Epithelial cell of prostate (primary cell): ENCODE data around the gene KIF6.
"Not testable (repeated sequence)": the region's sequence is repeated elsewhere in the genome, so short reads cannot be mapped to it uniquely, and the experiment has no call there.

Source experiments
- DNase-seq: peaks from one replicate; pipeline ENCODE4 v3.0.0-alpha.2; 2011; ENCODE audit warnings: low read depth, low spot score
- H3K27ac ChIP-seq: fragments of 450-650 bp; 2 replicates; pipeline ENCODE4 v1.5.1; 2017; ENCODE audit warnings: mild to moderate bottlenecking

KIF6 gene

DNA sequence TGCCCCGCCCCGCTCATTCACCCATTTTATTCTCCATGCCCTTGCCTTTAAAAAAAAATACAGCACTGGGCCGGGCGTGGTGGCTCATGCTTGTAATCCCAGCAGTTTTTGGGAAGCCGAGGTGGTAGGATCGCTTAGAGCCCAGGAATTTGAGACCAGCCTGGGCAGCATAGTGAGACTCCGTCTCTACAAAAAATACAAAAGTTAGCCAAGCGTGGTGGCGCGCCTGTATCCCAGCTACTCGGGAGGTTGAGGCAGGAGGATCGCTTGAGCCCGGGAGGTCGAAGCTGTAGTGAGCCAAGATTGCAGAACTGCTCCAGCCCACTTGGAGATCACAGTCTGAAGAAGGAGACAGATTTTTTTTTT lies 407 bp upstream of the KIF6 start:
- no peak overlapping the region for H3K27ac ChIP-seq
- DNase-seq: no peak

- DNase-seq, H3K27ac ChIP-seq: not testable (repeated sequence)
These were observed 1.9 kb downstream of the KIF6 start for GRCh38 chr6:39723350-39723749.

- no peak for DNase-seq
- no peak overlapping the region for H3K27ac ChIP-seq
These were observed 10.4 kb downstream of the KIF6 start for GRCh38 chr6:39714802-39715201.

- no peak for DNase-seq
- no peak overlapping the region for H3K27ac ChIP-seq
These were observed 17.1 kb downstream of the KIF6 start for GRCh38 chr6:39707962-39708683.

GRCh38 chr6:39706819-39707335 lies 18.3 kb downstream of the KIF6 start:
- no peak overlapping the region for H3K27ac ChIP-seq
- DNase-seq: no peak

GRCh38 chr6:39702265-39702664 lies 22.9 kb downstream of the KIF6 start:
- DNase-seq: no peak
- H3K27ac ChIP-seq: no peak overlapping the region

GRCh38 chr6:39700362-39700761 lies 24.8 kb downstream of the KIF6 start:
- no peak for DNase-seq
- no peak overlapping the region for H3K27ac ChIP-seq

- no peak overlapping the region for H3K27ac ChIP-seq
- DNase-seq: no peak
These were observed 26.4 kb downstream of the KIF6 start for GRCh38 chr6:39698789-39699188.

DNA sequence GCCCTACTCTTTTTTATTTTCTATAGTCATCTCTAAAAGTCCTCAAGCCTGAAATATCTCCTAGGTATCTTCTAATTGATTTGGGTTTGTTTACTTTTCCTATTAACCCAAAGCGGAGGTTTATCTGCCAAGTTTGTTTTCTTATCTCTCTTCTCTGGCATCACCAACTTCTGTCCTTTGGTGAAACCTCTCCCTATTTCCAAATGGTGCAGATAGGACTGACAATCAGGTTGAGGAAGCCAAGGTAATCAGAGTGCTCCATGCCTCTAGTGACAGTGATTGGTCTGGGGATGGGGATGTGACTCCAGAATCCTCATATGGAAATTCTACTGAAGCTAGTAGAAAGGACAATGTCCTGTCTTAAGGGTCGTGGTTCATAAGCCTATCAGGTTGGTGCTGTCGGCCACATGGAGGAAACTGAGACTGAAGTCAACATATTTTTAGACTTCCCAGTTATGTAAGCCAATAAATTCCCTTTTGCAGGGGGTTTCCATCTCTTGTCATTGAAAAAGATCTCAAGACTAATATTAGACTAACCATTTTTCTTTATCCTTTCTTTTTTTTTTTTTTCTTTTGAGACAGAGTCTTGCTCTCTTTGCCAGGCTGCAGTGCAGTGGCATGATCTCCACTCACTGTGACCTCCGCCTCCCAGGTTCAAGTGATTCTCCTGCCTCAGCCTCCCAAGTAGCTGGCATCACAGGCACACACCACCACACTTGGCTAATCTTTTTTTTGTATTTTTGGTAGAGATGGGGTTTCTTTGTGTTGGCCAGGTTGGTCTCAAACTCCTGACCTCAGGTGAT lies 28.0 kb downstream of the KIF6 start:
- DNase-seq: no peak
- H3K27ac ChIP-seq: no peak overlapping the region

DNA sequence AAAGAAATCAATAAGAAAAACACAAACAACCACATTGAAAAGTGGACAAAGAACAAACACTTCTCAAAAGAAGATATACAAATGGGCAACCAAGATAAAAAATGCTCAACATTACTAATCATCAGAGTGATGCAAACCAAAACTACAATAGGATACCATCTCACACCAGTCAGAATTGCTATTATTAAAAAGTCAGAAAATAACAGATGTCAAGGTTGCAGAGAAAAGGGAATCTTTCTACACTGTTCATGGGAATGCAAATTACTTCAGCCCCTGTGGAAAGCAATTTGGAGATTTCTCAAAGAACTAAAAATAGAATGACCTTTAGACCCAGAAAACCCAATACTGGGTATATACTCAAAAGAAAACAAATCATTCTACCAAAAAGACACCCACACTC lies 29.8 kb downstream of the KIF6 start:
- no peak for DNase-seq
- H3K27ac ChIP-seq: no peak overlapping the region

GRCh38 chr6:39693206-39693605 lies 32.0 kb downstream of the KIF6 start:
- DNase-seq: no peak
- H3K27ac ChIP-seq: no peak overlapping the region

DNA sequence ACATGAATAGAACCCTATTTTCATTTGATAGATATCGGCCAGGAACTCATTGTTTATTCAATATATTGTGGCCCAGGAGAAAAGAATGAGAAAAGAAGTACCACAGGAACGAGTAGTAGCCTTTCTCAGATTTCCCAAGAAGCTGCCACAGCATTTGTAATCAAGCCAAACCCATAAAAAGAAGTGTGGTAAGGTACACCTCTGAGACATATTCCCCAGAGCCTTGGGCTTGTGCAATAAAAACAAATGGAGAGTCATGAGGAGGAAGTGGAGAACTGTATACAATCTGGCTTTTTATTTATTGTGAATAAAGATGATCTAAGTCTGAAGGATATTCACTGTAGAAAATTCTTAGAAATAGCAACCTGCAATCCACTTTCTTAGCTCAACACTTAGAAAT lies 36.7 kb downstream of the KIF6 start:
- peak; percentile 55 for DNase-seq
- H3K27ac ChIP-seq: no peak overlapping the region

GRCh38 chr6:39686976-39687375 lies 38.2 kb downstream of the KIF6 start:
- DNase-seq: no peak
- no peak overlapping the region for H3K27ac ChIP-seq

DNA sequence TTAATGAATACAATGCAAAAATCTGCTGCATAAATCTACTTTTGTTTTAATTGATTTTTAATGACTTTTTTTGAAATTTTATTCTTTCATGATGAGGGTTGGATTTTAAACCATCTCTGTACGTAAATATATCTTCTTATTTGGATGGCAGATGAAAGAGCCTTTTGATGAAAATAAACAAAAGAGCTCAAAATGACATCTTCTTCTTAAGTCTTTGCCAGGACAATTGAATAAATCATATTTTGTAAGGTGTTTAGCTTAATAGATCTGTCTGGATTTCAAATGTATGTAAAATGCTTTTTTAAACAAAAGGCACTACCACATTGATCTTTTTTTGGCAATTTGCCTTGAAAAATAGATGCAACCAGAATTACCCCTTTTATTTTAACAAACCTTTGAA lies 39.3 kb downstream of the KIF6 start:
- no peak overlapping the region for H3K27ac ChIP-seq
- no peak for DNase-seq

DNA sequence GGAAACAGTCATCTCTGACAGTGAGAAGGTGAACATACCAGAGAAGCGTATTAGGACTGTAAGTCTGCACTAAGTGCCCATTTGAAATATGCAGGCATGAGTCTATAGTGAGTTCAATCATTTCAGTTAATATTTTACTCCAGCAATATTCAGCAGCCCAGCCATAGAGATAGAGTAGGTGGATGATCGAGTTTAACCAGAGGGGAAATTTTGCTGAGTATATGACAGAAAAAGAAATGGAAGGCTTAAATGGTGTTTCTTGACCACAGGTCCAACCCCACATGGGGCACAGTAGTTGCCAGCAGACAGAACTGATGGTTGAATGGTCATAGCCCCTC lies 39.8 kb downstream of the KIF6 start:
- DNase-seq: no peak
- H3K27ac ChIP-seq: no peak overlapping the region

- peak; percentile 26 for DNase-seq
- H3K27ac ChIP-seq: no peak overlapping the region
These were observed 40.3 kb downstream of the KIF6 start for GRCh38 chr6:39684790-39685488.

DNA sequence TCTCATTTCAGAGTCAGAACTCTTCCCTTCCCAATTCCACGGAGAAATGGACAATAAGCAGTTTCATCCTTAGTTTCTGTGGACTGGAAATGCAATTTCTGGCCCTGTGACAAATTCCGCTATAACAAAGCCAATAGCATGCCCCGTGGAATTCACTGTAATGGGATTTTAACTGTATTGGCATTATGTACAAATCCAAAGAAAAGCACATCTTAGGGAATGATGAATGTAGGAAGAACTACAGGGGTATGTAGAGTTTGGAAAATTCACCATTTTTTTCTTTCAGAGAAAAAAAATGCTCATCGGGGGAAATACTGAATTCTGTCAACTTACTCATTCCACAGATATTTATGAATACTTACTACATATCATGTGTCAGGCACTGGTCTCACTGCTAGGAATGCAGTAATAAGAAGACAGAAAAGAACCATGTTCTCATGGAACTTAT lies 43.5 kb downstream of the KIF6 start:
- DNase-seq: no peak
- H3K27ac ChIP-seq: no peak overlapping the region

GRCh38 chr6:39678914-39679313 lies 46.3 kb downstream of the KIF6 start:
- H3K27ac ChIP-seq: no peak overlapping the region
- DNase-seq: no peak

GRCh38 chr6:39677318-39677717 lies 47.9 kb downstream of the KIF6 start:
- DNase-seq: not testable (repeated sequence)

DNA sequence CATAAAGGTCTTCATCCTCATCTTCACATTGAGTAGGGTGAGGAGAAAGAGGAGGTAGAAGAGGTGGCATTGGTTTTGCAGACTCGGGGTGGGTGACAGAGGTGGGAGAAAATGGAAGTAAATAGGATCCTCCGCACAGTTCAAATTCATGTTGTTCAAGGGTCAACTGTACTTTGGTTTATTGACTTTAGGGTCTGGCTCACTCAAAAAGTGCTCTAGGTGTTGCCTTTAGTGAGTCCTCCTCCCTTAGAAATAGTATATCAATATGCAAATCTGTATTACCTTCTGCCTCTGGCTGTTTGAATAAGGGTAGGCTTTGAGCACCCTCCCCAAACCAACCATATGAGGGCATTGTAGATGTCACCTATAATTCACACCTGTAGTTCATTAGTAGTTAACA lies 54.7 kb downstream of the KIF6 start:
- H3K27ac ChIP-seq: no peak overlapping the region
- DNase-seq: no peak

More at GRCh38 chr6:39677318-39677717, 47.9 kb downstream of the KIF6 start:
- not testable (repeated sequence) for H3K27ac ChIP-seq

DNA sequence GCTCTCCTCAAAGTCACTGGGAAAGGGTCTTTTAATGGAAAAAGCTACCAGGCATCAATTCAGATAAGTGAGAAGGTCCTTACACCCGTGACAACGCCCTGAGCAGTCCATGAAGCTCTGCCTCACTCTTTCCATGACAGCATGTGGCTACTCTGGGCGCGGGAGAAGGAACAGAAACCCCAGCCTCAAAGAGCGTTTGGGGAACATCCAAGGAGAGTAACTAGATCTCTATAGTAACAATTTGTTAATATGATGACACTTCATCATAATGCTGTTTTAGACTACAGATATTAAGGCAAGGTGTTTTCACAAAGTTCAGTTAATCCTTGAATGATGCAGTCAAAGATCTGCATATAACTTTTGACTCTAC lies 55.2 kb downstream of the KIF6 start:
- DNase-seq: no peak
- no peak overlapping the region for H3K27ac ChIP-seq
